K562 (cell line): ENCODE results near the gene DDAH2. TPM values are rescaled to one million over a fixed set of nuclear protein-coding genes. Genes with fewer than 3 reads are reported as not detected.

Experiments
- BCL6 ChIP-seq: fragments of 250-450 bp; sonication (Bioruptor Pico); IDR thresholded peaks from 2 replicates; pipeline ENCODE4 v1.4.0; 2020
- BDP1 ChIP-seq: IDR thresholded peaks from 3 replicates; pipeline ENCODE4 v1.6.1; 2011; ENCODE audit not compliant: insufficient read length, insufficient read depth
- CHD7 ChIP-seq: fragments of 200-600 bp; sonication (generic); IDR thresholded peaks from one replicate; pipeline ENCODE4 v1.6.1; 2012; ENCODE audit warnings: mild to moderate bottlenecking, low read depth, low read length, inconsistent platforms
- FOSL1 ChIP-seq: fragments of 200-800 bp; sonication (Bioruptor generic); conservative IDR thresholded peaks from 2 replicates; pipeline ENCODE4 v1.6.1; 2016; ENCODE audit warnings: missing genetic modification characterization, missing compliant biosample characterization
- GATA2 ChIP-seq: sonication (generic); formaldehyde crosslinking; IDR thresholded peaks from 2 replicates; pipeline ENCODE4 v1.4.0; 2020; ENCODE audit warnings: mild to moderate bottlenecking, missing genetic modification reagents
- GMEB1 ChIP-seq: fragments of 250-450 bp; sonication (Bioruptor Pico); IDR thresholded peaks from 2 replicates; pipeline ENCODE4 v1.4.0; 2020; ENCODE audit warnings: mild to moderate bottlenecking
- GTF2A2 ChIP-seq: IDR thresholded peaks from 2 replicates; pipeline ENCODE4 v1.6.1; 2016; ENCODE audit warnings: mild to moderate bottlenecking, missing genetic modification characterization, missing compliant biosample characterization
- KAT8 ChIP-seq: fragments of 450-650 bp; IDR thresholded peaks from 2 replicates; pipeline ENCODE4 v1.6.1; 2016; ENCODE audit warnings: low read depth, mild to moderate bottlenecking
- POLR2A ChIP-seq: fragments of 450-650 bp; conservative IDR thresholded peaks from 2 replicates; pipeline ENCODE4 v1.6.1; 2016
- POLR3G ChIP-seq: IDR thresholded peaks from 2 replicates; pipeline ENCODE4 v1.6.1; 2011; ENCODE audit not compliant: insufficient read length, insufficient replicate concordance; ENCODE audit errors: extremely low read depth
- YY1 ChIP-seq, 3 experiments: IDR thresholded peaks; 2 replicates each; pipeline ENCODE4 v1.6.1; 2011; ENCODE audit warnings: low read length in 2 of 3, mild to moderate bottlenecking in 2 of 3, moderate library complexity in 2 of 3, borderline replicate concordance in 1 of 3, control low read depth in 1 of 3, low read depth in 1 of 3; ENCODE audit not compliant: insufficient read depth in 3 of 3, insufficient replicate concordance in 2 of 3, control insufficient read depth in 1 of 3, insufficient read length in 1 of 3; ENCODE audit errors: extremely low read depth in 1 of 3
- ZFP36 ChIP-seq: fragments of 150-350 bp; IDR thresholded peaks from 2 replicates; pipeline ENCODE4 v1.6.1; 2018; ENCODE audit warnings: low read length, low read depth; ENCODE audit not compliant: partially characterized antibody
- ZNF165 ChIP-seq: fragments of 250-450 bp; sonication (Bioruptor Pico); IDR thresholded peaks from 2 replicates; pipeline ENCODE4 v1.4.0; 2020; ENCODE audit warnings: borderline replicate concordance
- ZNF551 ChIP-seq: fragments of 250-450 bp; sonication (Bioruptor Pico); IDR thresholded peaks from 2 replicates; pipeline ENCODE4 v1.5.0; 2021; ENCODE audit warnings: mild to moderate bottlenecking, moderate library complexity
- ZNF589 ChIP-seq: fragments of 200-800 bp; sonication (Bioruptor generic); IDR thresholded peaks from 2 replicates; pipeline ENCODE4 v1.6.1; 2016; ENCODE audit warnings: low read depth, missing genetic modification characterization, missing compliant biosample characterization
- polyA plus RNA-seq, 8 experiments: library from polyadenylated mRNA; depleted of rRNA in 4 of 8; stranded (reverse) in 5 of 8; unstranded in 3 of 8; fragments of >200 nt; fragmentation: Nextera tagmentation in 2 of 8; fragmentation: Illumina TruSeq in 1 of 8; extraction: Ambion mirVana in 2 of 8; extraction: Trizol in 1 of 8; gene quantifications; 2 replicates each; pipeline versions ENCODE4 v1.2.1 to v1.2.3, GENCODE V29; 2011 to 2014; ENCODE audit warnings: inconsistent platforms in 1 of 8, missing spikeins in 1 of 8
- total RNA-seq, 7 experiments: library from RNA; depleted of rRNA in 6 of 7; stranded (reverse); fragments of >200 nt in 6 of 7; fragmentation: Illumina TruSeq in 2 of 7; extraction: Trizol in 2 of 7; gene quantifications; 2 replicates each; pipeline versions ENCODE4 v1.2.1 to v1.2.3, GENCODE V29; 2011 to 2021; ENCODE audit warnings: low replicate concordance in 1 of 7

DDAH2 gene
- total and polyA plus RNA-seq, 9 of the 15 experiments (the other 6 are each of a cell fraction or from before 2014, with no cell fraction given) = 1.8 to 45.4 (median 21.4) TPM

- no peak for TF ChIP-seq CHD7
- no peak for TF ChIP-seq ZNF589
- no peak for TF ChIP-seq BCL6 (CRISPR knock-in tag)
- no peak for TF ChIP-seq ZFP36
- TF ChIP-seq POLR2A = no peak
- no peak for TF ChIP-seq GATA2 (CRISPR knock-in tag)
- no peak for TF ChIP-seq POLR3G
- TF ChIP-seq ZNF165 (CRISPR knock-in tag) = no peak
- TF ChIP-seq GTF2A2 (tag) = no peak
- TF ChIP-seq YY1 (IDR thresholded peaks at IDR 0.05; ENCODE audit: borderline replicate concordance in 1 of 3, control insufficient read depth in 1 of 3, extremely low read depth in 1 of 3, insufficient read depth in 3 of 3, insufficient read length in 1 of 3, insufficient replicate concordance in 2 of 3, low read depth in 1 of 3, low read length in 2 of 3) = no peak
- no peak for TF ChIP-seq GMEB1 (CRISPR knock-in tag)
- no peak for TF ChIP-seq FOSL1 (tag)
- TF ChIP-seq ZNF551 (CRISPR knock-in tag) = no peak
- TF ChIP-seq KAT8 = 0 out of 2 replicates have a peak, but pooled peaks have one; percentile 2
- no peak for TF ChIP-seq BDP1
Observed at GRCh38 chr6:31689249-31690110, 39.6 kb downstream of the DDAH2 start (continued).
